DND-41 (cell line): Measurements from ENCODE around the gene CDCP1.

ENCODE experiments used
- ATAC-seq: fragments of 200-7000 bp; cut with Tn5 transposase; 3 replicates; pipeline ENCODE4 v1.9.1; 2021; ENCODE audit warnings: low read depth; ENCODE audit not compliant: insufficient read depth
- DNase-seq: peaks from one replicate; pipeline ENCODE4 v3.0.0-alpha.2; 2020
- H2AFZ ChIP-seq: 2 replicates; pipeline ENCODE4 v1.6.0; 2012; ENCODE audit warnings: low read depth, low read length
- H3K27ac ChIP-seq: 2 replicates; pipeline ENCODE4 v1.5.1; 2012; ENCODE audit warnings: low read length, inconsistent platforms
- H3K27me3 ChIP-seq: fragments of 200-600 bp; sonication (generic); 2 replicates; pipeline ENCODE4 v1.6.0; 2012; ENCODE audit warnings: low read length, mild to moderate bottlenecking, inconsistent platforms; ENCODE audit not compliant: insufficient read depth, poor library complexity
- H3K36me3 ChIP-seq: 2 replicates; pipeline ENCODE4 v1.5.1; 2012; ENCODE audit warnings: low read length, inconsistent platforms; ENCODE audit not compliant: insufficient read depth
- H3K4me1 ChIP-seq: 2 replicates; pipeline ENCODE4 v1.5.1; 2012; ENCODE audit warnings: mild to moderate bottlenecking, low read length; ENCODE audit not compliant: insufficient read depth
- H3K4me2 ChIP-seq: 2 replicates; pipeline ENCODE4 v1.6.0; 2012; ENCODE audit warnings: mild to moderate bottlenecking, moderate library complexity, low read length, inconsistent platforms; ENCODE audit not compliant: insufficient read depth
- H3K4me3 ChIP-seq, 2 experiments: fragments of 200-600 bp in 1 of 2; shearing (Covaris generic) in 1 of 2; 2 replicates each; pipeline ENCODE4 v1.5.1; 2012 to 2016; ENCODE audit warnings: inconsistent platforms in 2 of 2, low read length in 2 of 2, mild to moderate bottlenecking in 2 of 2, low read depth in 1 of 2, moderate library complexity in 1 of 2
- H3K79me2 ChIP-seq: 2 replicates; pipeline ENCODE4 v1.6.0; 2012; ENCODE audit warnings: low read length, inconsistent platforms; ENCODE audit not compliant: insufficient read depth
- H3K9ac ChIP-seq: 2 replicates; pipeline ENCODE4 v1.6.0; 2012; ENCODE audit warnings: low read depth, mild to moderate bottlenecking, inconsistent platforms, low read length, moderate library complexity
- H3K9me3 ChIP-seq: 2 replicates; pipeline ENCODE4 v1.5.1; 2012; ENCODE audit warnings: low read length, moderate library complexity, mild to moderate bottlenecking, inconsistent platforms; ENCODE audit not compliant: insufficient read depth, severe bottlenecking
- H4K20me1 ChIP-seq: 2 replicates; pipeline ENCODE4 v1.6.0; 2012; ENCODE audit warnings: low read length; ENCODE audit not compliant: insufficient read depth
- CTCF ChIP-seq: IDR thresholded peaks from 2 replicates; pipeline ENCODE4 v1.5.1; 2012; ENCODE audit warnings: borderline replicate concordance, low read length, moderate library complexity, mild to moderate bottlenecking; ENCODE audit not compliant: poor library complexity, severe bottlenecking; ENCODE audit errors: extremely low read depth
- EZH2 ChIP-seq: IDR thresholded peaks from 3 replicates; pipeline ENCODE4 v1.6.1; 2012; ENCODE audit warnings: borderline replicate concordance, low read depth, mild to moderate bottlenecking, moderate library complexity, low read length, inconsistent platforms; ENCODE audit not compliant: severe bottlenecking

The CDCP1 gene

GRCh38 chr3:45119824-45120358 lies 26.3 kb downstream of the CDCP1 start:
- H3K27ac ChIP-seq: no peak overlapping the region
- H3K9ac ChIP-seq: no peak overlapping the region
- H4K20me1 ChIP-seq: no peaks in the 10 kb centered on the region
- TF ChIP-seq CTCF: no peak
- TF ChIP-seq EZH2: no peak
- H3K36me3 ChIP-seq: no peaks in the 10 kb centered on the region
- DNase-seq (no peak), ATAC-seq (no peak)
- H3K4me2 ChIP-seq: no peak overlapping the region
- H3K4me1 ChIP-seq: no peaks in the 10 kb centered on the region
- H3K27me3 ChIP-seq: peaks cover 3% of the 10 kb centered on the region
- H3K9me3 ChIP-seq: no peaks in the 10 kb centered on the region
- no peak overlapping the region for H3K4me3 ChIP-seq
- no peak overlapping the region for H2AFZ ChIP-seq
- H3K79me2 ChIP-seq: no peaks in the 10 kb centered on the region

GRCh38 chr3:45119376-45119775 lies 26.8 kb downstream of the CDCP1 start:
- Histone ChIP-seq H3K9me3 (no peaks in the 10 kb centered on the region), H3K79me2 (no peaks in the 10 kb centered on the region), H3K4me3 (no peak overlapping the region), H3K4me1 (no peaks in the 10 kb centered on the region), H2AFZ (no peak overlapping the region), H3K27ac (no peak overlapping the region), H3K27me3 (peaks cover 3% of the 10 kb centered on the region), H4K20me1 (no peaks in the 10 kb centered on the region), H3K9ac (no peak overlapping the region), H3K4me2 (no peak overlapping the region), H3K36me3 (no peaks in the 10 kb centered on the region)
- DNase-seq: no peak
- TF ChIP-seq CTCF (no peak), EZH2 (no peak)
- ATAC-seq: no peak

GRCh38 chr3:45118615-45119071 lies 27.5 kb downstream of the CDCP1 start:
- no peak for TF ChIP-seq CTCF
- TF ChIP-seq EZH2: no peak
- no peak overlapping the region for H3K9ac ChIP-seq
- H3K4me3 ChIP-seq: no peak overlapping the region
- ATAC-seq (no peak), DNase-seq (no peak)
- H3K36me3 ChIP-seq: no peaks in the 10 kb centered on the region
- H3K4me2 ChIP-seq: no peak overlapping the region
- H3K79me2 ChIP-seq: no peaks in the 10 kb centered on the region
- no peak overlapping the region for H2AFZ ChIP-seq
- no peaks in the 10 kb centered on the region for H4K20me1 ChIP-seq
- H3K27me3 ChIP-seq: peaks cover 3% of the 10 kb centered on the region
- no peaks in the 10 kb centered on the region for H3K4me1 ChIP-seq
- H3K9me3 ChIP-seq: no peaks in the 10 kb centered on the region
- no peak overlapping the region for H3K27ac ChIP-seq
